ENCODE data around the gene FKBP9.

DNA sequence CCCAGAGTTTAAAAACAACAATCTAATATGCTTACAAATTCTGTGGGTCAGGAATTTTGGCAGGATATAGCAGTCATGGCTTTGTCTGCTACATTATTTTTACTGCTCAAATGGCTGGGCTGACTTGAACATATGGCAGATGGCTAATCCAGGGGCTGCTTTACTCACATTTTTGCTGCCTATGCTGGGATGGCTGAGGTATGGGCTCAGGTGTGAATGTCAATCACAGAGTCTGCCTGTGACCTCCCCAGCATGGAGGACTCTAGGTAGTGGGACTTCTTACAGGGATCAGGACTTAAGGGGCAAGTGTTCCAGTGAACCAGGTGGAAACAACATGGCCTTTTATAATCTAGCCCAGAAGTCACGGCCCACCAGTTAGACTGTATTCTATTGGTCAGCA lies 4.4 kb upstream of the FKBP9 start:
- TF ChIP-seq, protein P1, sequence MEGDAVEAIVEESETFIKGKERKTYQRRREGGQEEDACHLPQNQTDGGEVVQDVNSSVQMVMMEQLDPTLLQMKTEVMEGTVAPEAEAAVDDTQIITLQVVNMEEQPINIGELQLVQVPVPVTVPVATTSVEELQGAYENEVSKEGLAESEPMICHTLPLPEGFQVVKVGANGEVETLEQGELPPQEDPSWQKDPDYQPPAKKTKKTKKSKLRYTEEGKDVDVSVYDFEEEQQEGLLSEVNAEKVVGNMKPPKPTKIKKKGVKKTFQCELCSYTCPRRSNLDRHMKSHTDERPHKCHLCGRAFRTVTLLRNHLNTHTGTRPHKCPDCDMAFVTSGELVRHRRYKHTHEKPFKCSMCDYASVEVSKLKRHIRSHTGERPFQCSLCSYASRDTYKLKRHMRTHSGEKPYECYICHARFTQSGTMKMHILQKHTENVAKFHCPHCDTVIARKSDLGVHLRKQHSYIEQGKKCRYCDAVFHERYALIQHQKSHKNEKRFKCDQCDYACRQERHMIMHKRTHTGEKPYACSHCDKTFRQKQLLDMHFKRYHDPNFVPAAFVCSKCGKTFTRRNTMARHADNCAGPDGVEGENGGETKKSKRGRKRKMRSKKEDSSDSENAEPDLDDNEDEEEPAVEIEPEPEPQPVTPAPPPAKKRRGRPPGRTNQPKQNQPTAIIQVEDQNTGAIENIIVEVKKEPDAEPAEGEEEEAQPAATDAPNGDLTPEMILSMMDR (IDR thresholded peaks at IDR 0.05) = no peak
- TF ChIP-seq POLR2A (IDR thresholded peaks at IDR 0.05) = no peak

All from heart left ventricle (tissue), 13 donors.